HG03354 (cell line): ENCODE measurements around the gene CLEC4A.
"Not testable (repeated sequence)": the region's sequence is repeated elsewhere in the genome, so short reads cannot be mapped to it uniquely, and the experiment has no call there.

ENCODE experiments used
- ATAC-seq: cut with Tn5 transposase; IDR thresholded peaks from one replicate; pipeline ENCODE4 v1.9.1; 2021; ENCODE audit warnings: mild to moderate bottlenecking; ENCODE audit not compliant: unreplicated experiment, poor library complexity, severe bottlenecking

The CLEC4A gene

GRCh38 chr12:8127138-8127537 is 3.7 kb downstream of the CLEC4A start:
- no peak for ATAC-seq

DNA sequence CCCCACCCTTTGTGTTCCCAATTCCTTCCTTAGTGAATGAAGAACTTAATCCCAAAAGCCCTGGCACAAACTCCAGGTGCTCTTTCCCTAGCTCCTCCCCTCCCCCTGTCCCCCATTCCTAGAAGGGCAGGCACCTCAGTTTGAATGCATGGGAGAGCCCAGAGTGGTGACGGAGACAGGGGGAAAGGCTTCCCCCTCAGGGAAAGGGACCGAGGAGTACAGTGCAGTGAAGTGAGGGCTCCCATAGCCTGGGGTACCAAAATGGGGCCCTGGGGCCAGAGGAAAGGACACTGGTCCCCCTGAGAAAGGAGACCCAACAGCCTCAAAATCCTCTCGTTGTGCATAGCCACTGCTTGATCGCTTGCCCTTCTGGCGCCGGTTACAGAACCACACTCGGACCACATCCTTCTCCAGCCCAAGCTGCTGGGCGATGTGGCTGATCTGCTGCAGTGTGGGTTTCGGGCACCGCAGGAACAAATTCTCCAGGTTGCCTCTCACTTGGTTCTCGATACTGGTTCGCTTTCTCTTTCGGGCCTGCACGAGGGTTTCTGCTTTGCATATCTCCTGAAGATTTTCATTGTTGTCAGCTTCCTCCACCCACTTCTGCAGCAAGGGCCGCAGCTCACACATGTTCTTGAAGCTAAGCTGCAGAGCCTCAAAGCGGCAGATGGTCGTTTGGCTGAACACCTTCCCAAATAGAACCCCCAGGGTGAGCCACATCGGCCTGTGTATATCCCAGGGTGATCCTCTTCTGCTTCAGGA is 10.4 kb downstream of the CLEC4A start:
- ATAC-seq = not testable (repeated sequence)

DNA sequence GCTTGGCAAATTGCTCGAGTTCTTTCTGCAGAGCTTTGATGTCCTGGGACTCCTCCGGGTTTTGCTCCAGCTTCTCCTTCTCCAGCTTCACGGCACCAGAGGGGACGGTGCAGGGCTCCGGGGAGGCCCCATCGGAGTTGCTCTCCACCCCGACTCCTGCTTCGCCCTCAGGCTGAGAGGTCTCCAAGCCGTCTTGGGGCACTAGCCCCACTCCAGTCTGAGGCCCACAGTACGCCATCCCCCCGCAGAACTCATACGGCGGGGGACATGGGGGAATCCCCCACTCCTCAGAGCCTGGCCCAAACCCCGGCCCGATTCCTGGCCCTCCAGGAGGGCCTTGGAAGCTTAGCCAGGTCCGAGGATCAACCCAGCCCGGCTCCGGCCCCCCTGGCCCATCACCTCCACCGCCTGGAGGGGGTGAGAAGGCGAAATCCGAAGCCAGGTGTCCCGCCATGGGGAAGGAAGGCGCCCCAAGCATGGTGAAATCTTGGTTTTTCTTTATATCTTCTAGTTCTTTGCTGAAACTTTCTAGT is 11.0 kb downstream of the CLEC4A start:
- not testable (repeated sequence) for ATAC-seq

DNA sequence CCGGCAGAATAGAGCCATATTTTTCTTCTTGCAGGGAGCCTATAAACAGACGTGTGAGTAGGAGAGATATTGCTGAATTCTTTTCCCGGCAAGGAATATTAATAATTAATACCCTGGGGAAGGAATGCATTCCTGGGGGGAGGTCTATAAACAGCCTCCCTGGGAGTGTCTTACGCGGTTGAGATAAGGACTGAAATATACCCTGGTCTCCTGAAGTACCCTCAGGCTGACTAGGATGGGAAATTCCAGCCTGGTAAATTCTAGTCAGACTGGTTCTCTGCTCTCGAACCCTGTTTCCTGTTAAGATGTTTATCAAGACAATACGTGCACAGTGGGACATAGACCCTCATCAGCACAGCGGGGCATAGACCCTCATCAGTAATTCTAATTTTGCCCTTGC is 18.2 kb downstream of the CLEC4A start:
- not testable (repeated sequence) for ATAC-seq

GRCh38 chr12:8143261-8143660 is 19.8 kb downstream of the CLEC4A start:
- ATAC-seq = no peak

DNA sequence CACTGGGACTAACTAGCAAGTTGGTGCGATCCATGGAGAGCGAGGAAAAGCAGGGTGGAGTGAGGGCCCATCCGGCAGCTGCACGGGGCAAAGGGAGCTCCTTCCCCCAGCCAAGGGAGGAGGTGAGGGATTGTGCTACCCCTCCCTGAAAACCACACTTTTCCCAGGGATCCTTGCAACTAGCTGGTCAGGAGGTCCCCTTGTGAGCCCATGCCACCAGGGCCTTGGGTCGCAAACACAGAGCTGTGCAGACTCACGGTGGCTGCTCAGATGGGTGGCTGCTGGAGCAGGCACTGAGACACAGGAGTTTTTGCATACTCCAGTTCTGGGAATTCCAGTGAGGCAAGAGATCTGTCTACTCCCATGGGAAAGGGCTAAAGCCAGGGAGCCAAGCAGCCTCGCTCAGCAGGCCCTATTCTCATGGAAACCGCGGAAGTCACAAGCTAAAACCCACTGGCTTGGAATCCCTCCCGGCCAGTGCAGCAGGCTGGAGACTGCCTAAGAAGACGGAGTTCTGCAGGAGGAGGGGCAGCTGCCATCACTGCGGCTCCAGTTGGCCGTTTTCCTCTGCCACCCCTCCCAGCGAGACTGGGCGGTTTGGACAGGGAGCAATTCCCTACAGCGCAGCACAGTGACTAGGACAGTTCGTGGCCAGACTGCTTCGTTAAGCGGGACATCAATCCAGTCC is 22.5 kb downstream of the CLEC4A start:
- no peak for ATAC-seq

DNA sequence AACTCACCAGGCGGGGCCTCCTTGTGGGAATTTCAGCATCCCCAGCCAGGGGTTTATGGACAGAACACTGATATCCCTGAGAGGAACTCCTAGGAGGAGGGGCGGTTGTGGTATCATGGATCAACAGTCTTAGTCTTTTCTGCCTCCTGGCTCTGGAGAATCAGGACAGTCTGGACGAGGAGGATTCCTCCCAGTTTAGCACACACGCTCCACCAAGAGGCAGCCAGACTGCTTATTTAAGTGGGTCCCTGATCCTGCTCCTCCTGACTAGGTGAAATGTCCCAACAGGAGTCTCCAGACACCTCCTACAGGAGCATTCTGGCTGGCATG is 23.0 kb downstream of the CLEC4A start:
- ATAC-seq = no peak

- ATAC-seq = no peak
These were observed 31.1 kb downstream of the CLEC4A start for GRCh38 chr12:8154526-8154925.

GRCh38 chr12:8156416-8156815 is 33.0 kb downstream of the CLEC4A start:
- no peak for ATAC-seq

DNA sequence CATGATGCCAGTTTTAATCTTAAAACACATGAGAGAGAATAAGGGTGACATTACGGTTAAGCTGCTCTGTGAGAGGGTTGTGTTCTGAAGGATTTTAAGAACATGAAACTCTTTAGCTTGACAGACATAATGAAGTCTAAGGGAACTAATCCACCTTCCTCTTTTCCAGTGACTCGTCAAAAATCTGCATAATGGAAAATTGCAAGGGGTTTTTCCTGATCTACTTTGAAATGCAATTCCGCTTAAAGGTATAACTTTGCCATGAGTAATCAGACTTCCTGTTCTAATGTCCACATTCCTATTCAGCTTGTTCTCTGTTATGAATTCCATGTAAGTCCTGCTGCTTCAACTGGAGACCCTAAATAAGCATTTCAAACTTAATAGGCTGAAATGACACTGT is 33.4 kb downstream of the CLEC4A start, which contains the start of gene ZNF705A:
Gene ZNF705A (plus strand): TSS at position 171 of the 400 bp plus-strand sequence. CDS start 15,611 bp downstream, outside the sequence.
- ATAC-seq = no peak

DNA sequence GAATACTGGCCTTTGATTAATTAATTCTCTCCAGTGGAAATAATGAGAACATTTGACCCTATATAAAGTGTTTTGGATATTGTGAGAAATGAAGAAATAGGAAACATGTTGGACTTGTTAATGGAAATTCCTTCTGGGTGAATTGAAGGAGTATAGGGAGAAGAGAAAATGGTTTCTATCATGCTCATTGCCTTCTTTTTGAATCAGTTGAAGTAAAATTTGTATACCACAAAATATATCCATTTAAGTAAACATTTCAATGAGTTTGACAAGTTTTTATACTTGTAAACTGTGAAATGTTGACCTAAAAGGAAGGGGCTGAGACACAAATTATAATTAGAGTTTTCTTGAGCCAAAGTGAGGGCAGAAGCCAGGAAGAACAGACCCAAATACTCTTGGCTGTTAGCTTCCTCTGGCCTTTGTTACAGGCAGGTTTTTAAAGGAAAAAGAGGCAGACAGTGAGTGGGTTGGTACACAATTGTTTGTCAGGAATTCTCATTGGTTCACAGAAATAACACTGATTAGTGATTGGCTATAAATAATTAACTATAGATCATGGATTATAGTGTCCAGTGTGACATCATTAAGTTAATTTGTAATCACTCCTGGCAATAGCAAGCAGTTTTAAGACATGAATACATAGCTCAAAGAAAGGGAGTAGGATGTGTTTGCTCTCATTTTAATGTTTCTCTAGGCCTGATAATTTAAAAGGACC is 34.2 kb downstream of the CLEC4A start:
- no peak for ATAC-seq

DNA sequence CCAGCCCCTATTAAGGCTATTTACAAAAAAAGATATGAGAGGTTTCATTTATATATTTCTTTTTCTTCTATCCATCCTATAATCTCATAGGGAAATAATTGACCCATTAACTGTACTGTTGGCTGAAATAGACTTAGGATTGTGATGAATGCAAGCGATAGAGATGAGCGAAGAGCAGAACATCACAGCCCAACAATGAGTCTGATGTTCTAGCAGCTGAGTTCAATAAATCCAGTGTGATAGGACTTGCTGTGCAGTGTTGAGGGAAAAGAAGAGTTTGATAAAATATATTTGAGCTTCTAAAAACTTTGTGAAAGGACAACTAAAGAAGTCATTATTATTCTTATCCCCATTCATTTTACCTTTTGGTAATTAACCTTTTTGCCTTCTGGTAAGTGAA is 49.5 kb downstream of the CLEC4A start:
- not testable (repeated sequence) for ATAC-seq

- ATAC-seq = peak; percentile 49
These were observed 56.7 kb downstream of the CLEC4A start for GRCh38 chr12:8179989-8180585.

DNA sequence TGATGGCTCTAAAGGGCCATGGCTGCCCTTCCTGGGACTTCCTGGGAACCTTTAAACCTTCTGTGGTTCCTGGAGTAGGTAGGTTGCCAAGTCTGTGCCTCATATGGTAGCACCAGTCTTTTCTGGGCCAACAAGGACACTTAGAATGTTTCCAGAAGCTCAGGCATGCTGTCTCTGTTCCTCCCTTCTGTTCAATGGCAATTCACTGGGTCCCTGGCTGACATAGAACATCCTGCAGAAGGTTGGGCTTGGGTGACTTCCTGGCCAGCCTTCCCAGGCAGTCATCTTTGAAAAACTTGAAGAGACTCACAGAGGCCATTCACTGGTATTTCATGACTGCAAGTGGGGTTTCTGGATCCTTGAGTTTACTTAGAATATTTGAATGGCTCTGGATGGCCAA is 57.9 kb downstream of the CLEC4A start:
- not testable (repeated sequence) for ATAC-seq

DNA sequence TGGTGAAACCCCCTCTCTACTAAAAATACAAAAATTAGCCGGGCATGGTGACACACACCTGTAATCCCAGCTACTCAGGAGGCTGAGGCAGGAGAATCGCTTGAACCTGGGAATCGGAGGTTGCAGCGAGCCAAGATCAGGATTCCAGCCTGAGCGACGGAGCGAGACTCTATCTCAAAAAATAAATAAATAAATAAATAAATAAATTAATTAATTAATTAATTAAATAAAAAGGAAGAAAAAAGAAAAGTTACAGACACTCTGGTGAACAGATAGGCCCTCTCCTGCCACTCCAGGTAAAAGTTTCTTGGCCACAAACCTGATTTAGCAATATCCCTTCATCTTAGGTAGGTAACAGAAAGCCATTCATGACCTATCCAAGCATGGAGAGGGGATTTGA is 59.5 kb downstream of the CLEC4A start:
- ATAC-seq = not testable (repeated sequence)

DNA sequence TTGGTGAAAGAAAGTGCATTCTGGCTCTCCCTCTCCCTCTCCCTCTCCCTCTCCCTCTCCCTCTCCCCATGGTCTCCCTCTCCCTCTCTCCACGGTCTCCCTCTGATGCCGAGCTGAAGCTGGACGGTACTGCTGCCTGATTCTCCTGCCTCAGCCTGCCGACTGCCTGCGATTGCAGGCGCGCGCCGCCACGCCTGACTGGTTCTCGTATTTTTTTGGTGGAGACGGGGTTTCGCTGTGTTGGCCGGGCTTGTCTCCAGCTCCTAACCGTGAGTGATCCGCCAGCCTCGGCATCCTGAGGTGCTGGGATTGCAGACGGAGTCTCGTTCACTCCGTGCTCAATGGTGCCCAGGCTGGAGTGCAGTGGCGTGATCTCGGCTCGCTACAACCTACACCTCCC is 59.9 kb downstream of the CLEC4A start:
- not testable (repeated sequence) for ATAC-seq

DNA sequence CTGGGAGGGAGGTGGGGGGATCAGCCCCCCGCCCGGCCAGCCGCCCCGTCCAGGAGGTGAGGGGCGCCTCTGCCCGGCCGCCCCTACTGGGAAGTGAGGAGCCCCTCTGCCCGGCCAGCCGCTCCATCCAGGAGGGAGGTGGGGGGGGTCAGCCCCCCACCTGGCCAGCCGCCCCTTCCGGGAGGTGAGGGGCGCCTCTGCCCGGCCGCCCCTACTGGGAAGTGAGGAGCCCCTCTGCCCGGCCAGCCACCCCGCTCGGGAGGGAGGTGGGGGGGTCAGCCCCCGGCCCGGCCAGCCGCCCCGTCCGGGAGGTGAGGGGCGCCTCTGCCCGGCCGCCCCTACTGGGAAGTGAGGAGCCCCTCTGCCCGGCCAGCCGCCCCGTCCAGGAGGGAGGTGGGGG is 60.8 kb downstream of the CLEC4A start:
- ATAC-seq = not testable (repeated sequence)

- not testable (repeated sequence) for ATAC-seq
These were observed 64.7 kb downstream of the CLEC4A start for GRCh38 chr12:8188088-8188487.
